Measurements from ENCODE around the gene SHOC2.

Gene SHOC2

DNA sequence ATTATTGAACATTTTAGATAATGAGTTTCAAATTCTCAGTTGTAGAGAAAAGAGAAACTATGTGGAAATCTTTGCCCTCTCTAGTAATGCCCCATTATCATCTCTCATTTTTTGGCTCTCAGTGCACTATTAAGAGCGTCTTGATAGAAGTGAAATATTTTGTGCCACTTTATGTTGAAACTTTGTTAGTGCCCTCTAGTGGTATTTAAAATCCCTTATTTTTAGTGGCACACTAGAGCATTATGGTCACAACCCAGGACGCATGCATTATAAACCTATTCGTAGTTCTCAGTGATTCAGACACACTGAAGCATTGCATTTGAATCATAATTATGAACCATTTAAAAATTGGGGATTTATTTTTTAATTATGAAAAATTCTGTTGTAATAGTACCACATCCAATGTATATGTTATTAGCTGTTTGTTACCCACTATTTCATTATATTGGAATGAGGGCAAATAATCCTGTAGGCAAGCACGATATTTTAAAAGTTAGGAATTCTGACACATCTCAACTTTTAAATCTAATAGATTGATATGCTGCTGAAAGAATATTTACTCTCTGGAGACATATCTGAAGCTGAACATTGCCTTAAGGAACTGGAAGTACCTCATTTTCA, 25.7 kb upstream of the SHOC2 start:
- Histone ChIP-seq H3K36me3 (ENCODE audit: insufficient read depth, low read length) (peaks cover 88% of the 10 kb centered on the region), H2AFZ (ENCODE audit: low read length) (no peak overlapping the region)

DNA sequence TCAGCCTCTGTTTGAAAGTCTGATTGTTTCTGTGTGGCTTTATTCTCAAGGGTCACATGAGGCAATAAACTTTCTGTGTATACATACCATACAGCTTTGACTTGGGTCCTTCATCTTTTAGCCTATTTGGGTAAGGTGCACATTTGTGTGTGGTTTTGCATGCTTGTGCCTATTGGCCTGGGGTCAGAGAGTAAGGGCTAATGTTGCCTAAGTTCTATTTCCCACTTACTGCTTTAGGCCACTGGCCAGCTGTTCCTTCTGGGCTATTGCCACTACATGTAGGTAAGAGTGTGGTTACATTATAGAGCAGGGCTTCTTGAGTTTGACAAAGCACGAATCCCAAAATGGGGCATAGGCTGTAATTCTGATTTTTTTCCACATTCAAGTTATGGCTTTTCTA, 22.2 kb upstream of the SHOC2 start:
- no peaks in the 10 kb centered on the region for H4K20me1 ChIP-seq (ENCODE audit: insufficient read depth, low read length)
- H3K9me2 ChIP-seq (ENCODE audit: low read depth, low read length), result no peaks in the 10 kb centered on the region
- no peak for TF ChIP-seq EZH2 (IDR thresholded peaks at IDR 0.05; ENCODE audit: borderline replicate concordance, low read length)
- TF ChIP-seq, protein P1, sequence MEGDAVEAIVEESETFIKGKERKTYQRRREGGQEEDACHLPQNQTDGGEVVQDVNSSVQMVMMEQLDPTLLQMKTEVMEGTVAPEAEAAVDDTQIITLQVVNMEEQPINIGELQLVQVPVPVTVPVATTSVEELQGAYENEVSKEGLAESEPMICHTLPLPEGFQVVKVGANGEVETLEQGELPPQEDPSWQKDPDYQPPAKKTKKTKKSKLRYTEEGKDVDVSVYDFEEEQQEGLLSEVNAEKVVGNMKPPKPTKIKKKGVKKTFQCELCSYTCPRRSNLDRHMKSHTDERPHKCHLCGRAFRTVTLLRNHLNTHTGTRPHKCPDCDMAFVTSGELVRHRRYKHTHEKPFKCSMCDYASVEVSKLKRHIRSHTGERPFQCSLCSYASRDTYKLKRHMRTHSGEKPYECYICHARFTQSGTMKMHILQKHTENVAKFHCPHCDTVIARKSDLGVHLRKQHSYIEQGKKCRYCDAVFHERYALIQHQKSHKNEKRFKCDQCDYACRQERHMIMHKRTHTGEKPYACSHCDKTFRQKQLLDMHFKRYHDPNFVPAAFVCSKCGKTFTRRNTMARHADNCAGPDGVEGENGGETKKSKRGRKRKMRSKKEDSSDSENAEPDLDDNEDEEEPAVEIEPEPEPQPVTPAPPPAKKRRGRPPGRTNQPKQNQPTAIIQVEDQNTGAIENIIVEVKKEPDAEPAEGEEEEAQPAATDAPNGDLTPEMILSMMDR (IDR thresholded peaks at IDR 0.05; ENCODE audit: low read length), result no peak
- H3K4me3 ChIP-seq (ENCODE audit: low read depth, low read length, poor library complexity, severe bottlenecking), result no peak overlapping the region
- H3K4me1 ChIP-seq (ENCODE audit: insufficient read depth, low read length, severe bottlenecking), result peaks cover 4% of the 10 kb centered on the region
- no peak overlapping the region for H2AFZ ChIP-seq (ENCODE audit: low read length)
- no peak overlapping the region for H3K27ac ChIP-seq (ENCODE audit: low read depth, low read length, poor library complexity, severe bottlenecking)
- no peaks in the 10 kb centered on the region for H3K9me3 ChIP-seq (ENCODE audit: low read length)
- peaks cover 90% of the 10 kb centered on the region for H3K36me3 ChIP-seq (ENCODE audit: insufficient read depth, low read length)
- H3K4me2 ChIP-seq (ENCODE audit: low read length), result no peak overlapping the region
- H3K9ac ChIP-seq (ENCODE audit: low read length), result no peak overlapping the region
- H3K79me2 ChIP-seq (ENCODE audit: insufficient read depth, low read length), result 0 out of 2 replicates have a peak, but pooled peaks cover 3% of the 10 kb centered on the region
- H3K27me3 ChIP-seq (ENCODE audit: insufficient read depth, low read length), result no peaks in the 10 kb centered on the region
- 0 out of 2 replicates have a peak, but pooled peaks cover 6% of the 10 kb centered on the region for H3F3A ChIP-seq (ENCODE audit: insufficient read depth, low read length)

More for the DNA sequence above, 25.7 kb upstream of the SHOC2 start:
- Histone ChIP-seq H3K4me3 (ENCODE audit: low read depth, low read length, poor library complexity, severe bottlenecking) (no peak overlapping the region), H4K20me1 (ENCODE audit: insufficient read depth, low read length) (no peaks in the 10 kb centered on the region), H3K27ac (ENCODE audit: low read depth, low read length, poor library complexity, severe bottlenecking) (no peak overlapping the region), H3K27me3 (ENCODE audit: insufficient read depth, low read length) (no peaks in the 10 kb centered on the region), H3K9me3 (ENCODE audit: low read length) (no peaks in the 10 kb centered on the region), H3F3A (ENCODE audit: insufficient read depth, low read length) (0 out of 2 replicates have a peak, but pooled peaks cover 4% of the 10 kb centered on the region), H3K4me1 (ENCODE audit: insufficient read depth, low read length, severe bottlenecking) (peaks cover 4% of the 10 kb centered on the region), H3K79me2 (ENCODE audit: insufficient read depth, low read length) (0 out of 2 replicates have a peak, but pooled peaks cover 3% of the 10 kb centered on the region), H3K9me2 (ENCODE audit: low read depth, low read length) (no peaks in the 10 kb centered on the region), H3K4me2 (ENCODE audit: low read length) (no peak overlapping the region), H3K9ac (ENCODE audit: low read length) (no peak overlapping the region)
- TF ChIP-seq EZH2 (IDR thresholded peaks at IDR 0.05; ENCODE audit: borderline replicate concordance, low read length), result no peak
- TF ChIP-seq, protein P1 (IDR thresholded peaks at IDR 0.05; ENCODE audit: low read length), result peak; percentile 63

DNA sequence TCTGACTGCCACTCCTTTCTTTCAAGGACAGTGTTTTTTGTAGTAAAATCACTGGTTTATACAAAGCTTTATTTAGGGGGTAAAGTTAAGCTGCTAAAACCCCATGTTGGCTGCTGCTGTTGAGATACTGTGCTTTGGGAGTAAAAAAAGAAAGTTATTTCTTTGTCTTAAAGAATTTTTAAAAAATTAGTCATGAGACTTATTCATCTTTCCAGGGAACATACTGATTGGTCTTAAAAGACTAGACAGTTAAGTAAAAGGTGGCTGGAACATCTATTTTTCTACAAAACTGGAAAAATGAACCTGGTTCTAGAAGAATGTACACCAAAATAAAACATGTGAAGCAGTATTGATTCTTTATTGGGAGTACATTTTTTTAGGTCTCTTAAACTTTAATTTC, 21.0 kb upstream of the SHOC2 start:
- Histone ChIP-seq H3K9ac (ENCODE audit: low read length) (no peak overlapping the region), H3K27ac (ENCODE audit: low read depth, low read length, poor library complexity, severe bottlenecking) (no peak overlapping the region), H3K36me3 (ENCODE audit: insufficient read depth, low read length) (peaks cover 82% of the 10 kb centered on the region), H3K9me3 (ENCODE audit: low read length) (no peaks in the 10 kb centered on the region), H4K20me1 (ENCODE audit: insufficient read depth, low read length) (no peaks in the 10 kb centered on the region), H3K9me2 (ENCODE audit: low read depth, low read length) (no peaks in the 10 kb centered on the region), H3F3A (ENCODE audit: insufficient read depth, low read length) (0 out of 2 replicates have a peak, but pooled peaks cover 6% of the 10 kb centered on the region), H3K4me3 (ENCODE audit: low read depth, low read length, poor library complexity, severe bottlenecking) (no peak overlapping the region), H3K4me1 (ENCODE audit: insufficient read depth, low read length, severe bottlenecking) (peaks cover 4% of the 10 kb centered on the region), H2AFZ (ENCODE audit: low read length) (no peak overlapping the region), H3K4me2 (ENCODE audit: low read length) (no peak overlapping the region), H3K79me2 (ENCODE audit: insufficient read depth, low read length) (0 out of 2 replicates have a peak, but pooled peaks cover 3% of the 10 kb centered on the region), H3K27me3 (ENCODE audit: insufficient read depth, low read length) (no peaks in the 10 kb centered on the region)
- TF ChIP-seq, protein P1 (IDR thresholded peaks at IDR 0.05; ENCODE audit: low read length), result no peak
- no peak for TF ChIP-seq EZH2 (IDR thresholded peaks at IDR 0.05; ENCODE audit: borderline replicate concordance, low read length)

Measured in OCI-LY1 (cell line).